SH-SY5Y (cell line): Measurements from ENCODE around the gene SIL1.

Source experiments
- GATA2 ChIP-seq: IDR thresholded peaks from 2 replicates; pipeline ENCODE4 v1.6.1; 2011; ENCODE audit warnings: mild to moderate bottlenecking, low read depth, low read length
- GATA3 ChIP-seq: IDR thresholded peaks from 2 replicates; pipeline ENCODE4 v1.6.1; 2011; ENCODE audit warnings: low read depth, mild to moderate bottlenecking, low read length, moderate library complexity

DNA sequence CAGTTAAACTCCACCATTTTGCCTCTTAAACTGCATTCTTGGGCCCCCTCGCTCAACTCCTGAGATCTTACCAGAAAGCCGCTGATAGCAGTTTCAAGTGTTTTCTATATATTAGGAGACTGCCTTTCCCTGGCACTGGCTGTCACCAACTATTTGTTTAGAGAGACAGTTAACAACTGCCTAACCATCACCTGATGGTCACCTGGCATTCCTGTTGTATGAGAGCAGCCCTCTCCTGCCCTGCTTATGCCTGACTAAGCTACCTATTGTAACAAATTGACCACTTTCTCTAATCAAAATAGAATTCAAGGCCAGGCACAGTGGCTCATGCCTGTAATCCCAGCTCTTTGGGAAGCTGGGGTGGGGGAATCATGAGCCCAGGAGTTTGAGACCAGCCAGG, 28.0 kb upstream of the SIL1 start:
- no peak for TF ChIP-seq GATA2
- TF ChIP-seq GATA3, result no peak
